ENCODE results near the gene PSMG2. TPM values are rescaled to one million over a fixed set of nuclear protein-coding genes. Genes with fewer than 3 reads are reported as not detected.
A peak's percentile ranks its signal among the peaks of the same experiment; 100 is the strongest.

Gene PSMG2
- total and polyA plus RNA-seq, 4 experiments from 2014 or later, result 59.7 to 139 (median 90.6) TPM

GRCh38 chr18:12721495-12722275, 18.8 kb downstream of the PSMG2 start:
- no peaks in the 10 kb centered on the region for H3K9me3 Mint-ChIP-seq
- H3K9me3 ChIP-seq (ENCODE audit: control insufficient read depth in 1 of 2, low read length in 2 of 2), result no peaks in the 10 kb centered on the region
- H3K36me3 ChIP-seq (ENCODE audit: insufficient read depth, low read length), result peaks cover 28% of the 10 kb centered on the region
- intact Hi-C loops (cut with micrococcal nuclease), result no loop called here
- POLR2A ChIA-PET (ENCODE audit: partially characterized antibody), result no interaction called here
- H3K4me1 ChIP-seq (ENCODE audit: insufficient read depth, low read length), result no peaks in the 10 kb centered on the region
- no peaks in the 10 kb centered on the region for H3K27me3 ChIP-seq (ENCODE audit: insufficient read depth, low read length)
- CTCF ChIA-PET (ENCODE audit: partially characterized antibody), result interaction anchor here (0.6 to 15.4 kb wide), 5 partner anchors 8 to 327 kb away, joined by 3 to 221 read pairs (median 3); no protein-coding TSS in a partner anchor
- no peak overlapping the region for H3K27ac ChIP-seq (ENCODE audit: low read depth, low read length)
- H3K4me3 Mint-ChIP-seq, result no peak overlapping the region
- H3K27me3 Mint-ChIP-seq, result no peaks in the 10 kb centered on the region
- peaks cover 0 to 7% (median 5%) of the 10 kb centered on the region in 4 donors for H3K4me1 Mint-ChIP-seq
- peaks cover 35 to 62% of the 10 kb centered on the region in 2 donors for H3K36me3 Mint-ChIP-seq
- no peak overlapping the region for H3K4me3 ChIP-seq (ENCODE audit: low read length in 2 of 2)
- peak overlapping the region; percentile 8 to 86 (median 63) for H3K27ac Mint-ChIP-seq
- no peak for DNase-seq

DNA sequence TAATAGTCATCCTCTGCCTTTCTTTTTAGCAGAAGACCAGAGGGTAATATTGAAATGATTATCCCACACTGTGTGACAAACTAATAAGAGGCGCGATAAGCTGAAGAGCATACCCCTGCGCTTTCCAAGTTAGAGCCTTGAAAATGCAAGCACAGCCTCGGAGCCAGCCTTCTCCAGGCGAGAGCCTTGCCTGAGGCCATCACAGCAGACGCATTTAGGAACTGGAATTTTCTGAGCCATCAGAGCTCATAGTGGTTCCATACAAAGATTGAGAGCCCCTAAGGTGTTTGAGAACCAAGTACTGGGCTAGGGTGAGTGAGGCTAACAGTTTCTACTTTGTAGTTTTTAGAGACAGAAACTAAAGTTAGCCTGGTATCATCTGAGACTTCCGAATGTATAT, 19.9 kb downstream of the PSMG2 start:
- Histone ChIP-seq H3K9me3 (ENCODE audit: control insufficient read depth in 1 of 2, low read length in 2 of 2) (no peaks in the 10 kb centered on the region), H3K27me3 (ENCODE audit: insufficient read depth, low read length) (no peaks in the 10 kb centered on the region), H3K27ac (ENCODE audit: low read depth, low read length) (no peak overlapping the region), H3K4me1 (ENCODE audit: insufficient read depth, low read length) (no peaks in the 10 kb centered on the region), H3K4me3 (ENCODE audit: low read length in 2 of 2) (no peak overlapping the region), H3K36me3 (ENCODE audit: insufficient read depth, low read length) (peaks cover 31% of the 10 kb centered on the region)
- Mint-ChIP-seq H3K27me3 (no peaks in the 10 kb centered on the region), H3K36me3 (peaks cover 34 to 61% of the 10 kb centered on the region in 2 donors), H3K9me3 (no peaks in the 10 kb centered on the region), H3K27ac (peak overlapping the region in 3 of 7 donors; percentile 2 to 78 (median 61)), H3K4me3 (no peak overlapping the region), H3K4me1 (peaks cover 0 to 9% (median 4%) of the 10 kb centered on the region in 4 donors)
- ChIA-PET POLR2A (ENCODE audit: partially characterized antibody) (interaction anchor here (0.5 to 1.4 kb wide), 2 partner anchors 8 to 340 kb away, joined by 3 to 4 read pairs; no protein-coding TSS in a partner anchor), CTCF (ENCODE audit: partially characterized antibody) (interaction anchor here (0.9 to 15.4 kb wide), 6 partner anchors 8 to 221 kb away, joined by 3 to 221 read pairs (median 6); no protein-coding TSS in a partner anchor)
- intact Hi-C loops (cut with micrococcal nuclease), result no loop called here
- DNase-seq, result no peak

GRCh38 chr18:12726331-12726730, 23.5 kb downstream of the PSMG2 start:
- H3K4me1 Mint-ChIP-seq, result peaks cover 0 to 9% (median 3%) of the 10 kb centered on the region in 4 donors
- Histone ChIP-seq H3K27ac (ENCODE audit: low read depth, low read length) (no peak overlapping the region), H3K27me3 (ENCODE audit: insufficient read depth, low read length) (no peaks in the 10 kb centered on the region), H3K9me3 (ENCODE audit: control insufficient read depth in 1 of 2, low read length in 2 of 2) (no peaks in the 10 kb centered on the region), H3K4me3 (ENCODE audit: low read length in 2 of 2) (no peak overlapping the region), H3K4me1 (ENCODE audit: insufficient read depth, low read length) (no peaks in the 10 kb centered on the region), H3K36me3 (ENCODE audit: insufficient read depth, low read length) (peaks cover 31% of the 10 kb centered on the region)
- ChIA-PET POLR2A (ENCODE audit: partially characterized antibody) (interaction anchor here (0.9 kb wide), 1 partner anchor 189 kb away, joined by 3 read pairs; no protein-coding TSS in a partner anchor), CTCF (ENCODE audit: partially characterized antibody) (interaction anchor here (0.6 to 15.4 kb wide), 24 partner anchors 7 to 433 kb away, joined by 3 to 221 read pairs (median 6); no protein-coding TSS in a partner anchor)
- H3K4me3 Mint-ChIP-seq, result no peak overlapping the region
- peaks cover 25 to 43% of the 10 kb centered on the region in 2 donors for H3K36me3 Mint-ChIP-seq
- intact Hi-C loops (cut with micrococcal nuclease), result loop anchor here (5.0 kb wide), 1 partner anchor 334 kb away; no protein-coding TSS in a partner anchor
- H3K27ac Mint-ChIP-seq, result no peak overlapping the region
- no peaks in the 10 kb centered on the region for H3K9me3 Mint-ChIP-seq
- no peak for DNase-seq
- H3K27me3 Mint-ChIP-seq, result no peaks in the 10 kb centered on the region

DNA sequence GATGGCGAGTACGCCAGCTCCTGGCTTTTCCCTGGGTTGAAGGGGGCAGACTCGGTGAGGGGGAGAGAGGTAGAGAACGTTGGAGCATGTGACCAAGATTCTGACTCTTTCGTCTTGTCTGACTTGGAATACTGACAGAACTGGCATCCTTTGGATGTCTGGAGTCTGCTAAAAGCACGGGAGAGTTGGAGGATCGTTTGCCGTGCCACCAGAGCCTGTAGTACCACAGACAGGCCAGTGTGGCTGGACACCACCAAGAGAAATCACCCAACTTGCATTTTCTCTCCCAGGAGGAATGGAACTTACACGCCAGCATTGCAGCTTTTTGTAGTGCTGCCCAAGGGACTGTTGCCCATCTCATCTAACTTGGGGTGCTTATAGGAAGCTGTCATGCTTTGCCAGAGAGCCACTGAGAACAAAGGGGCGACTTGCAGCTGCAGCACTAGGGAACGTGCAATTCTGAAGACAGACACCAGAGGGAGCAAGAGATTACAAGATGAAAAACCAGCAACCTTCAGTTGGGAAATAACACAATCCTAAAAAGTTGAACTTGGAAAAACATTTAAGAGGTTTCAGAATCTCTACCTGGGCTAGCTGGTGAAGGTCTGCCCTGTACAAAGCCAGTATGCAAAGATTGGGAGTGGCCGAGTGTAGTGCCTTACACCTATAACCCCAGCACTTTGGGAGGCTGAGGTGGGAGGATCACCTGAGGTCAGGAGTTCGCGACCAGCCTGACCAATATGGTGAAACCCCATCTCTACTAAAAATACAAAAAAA, 24.1 kb downstream of the PSMG2 start:
- DNase-seq, result peak; percentile 55 to 68 (median 62)
- ChIA-PET POLR2A (ENCODE audit: partially characterized antibody) (interaction anchor here (0.9 to 1.2 kb wide), 3 partner anchors 188 to 221 kb away, joined by 3 to 5 read pairs (median 3); partner anchors contain the start of gene SEH1L), CTCF (ENCODE audit: partially characterized antibody) (interaction anchor here (0.6 to 15.4 kb wide), 26 partner anchors 8 to 433 kb away, joined by 3 to 221 read pairs (median 4); no protein-coding TSS in a partner anchor)
- H3K27me3 Mint-ChIP-seq, result no peaks in the 10 kb centered on the region
- H3K4me1 Mint-ChIP-seq, result peaks cover 0 to 5% (median 1%) of the 10 kb centered on the region in 4 donors
- no peaks in the 10 kb centered on the region for H3K9me3 Mint-ChIP-seq
- Histone ChIP-seq H3K36me3 (ENCODE audit: insufficient read depth, low read length) (peaks cover 29% of the 10 kb centered on the region), H3K9me3 (ENCODE audit: control insufficient read depth in 1 of 2, low read length in 2 of 2) (no peaks in the 10 kb centered on the region), H3K4me1 (ENCODE audit: insufficient read depth, low read length) (no peaks in the 10 kb centered on the region), H3K4me3 (ENCODE audit: low read length in 2 of 2) (no peak overlapping the region), H3K27ac (ENCODE audit: low read depth, low read length) (no peak overlapping the region), H3K27me3 (ENCODE audit: insufficient read depth, low read length) (no peaks in the 10 kb centered on the region)
- intact Hi-C loops (cut with micrococcal nuclease), result loop anchor here (1.0 to 5.0 kb wide), 3 partner anchors 166 to 335 kb away; no protein-coding TSS in a partner anchor
- H3K4me3 Mint-ChIP-seq, result no peak overlapping the region
- H3K27ac Mint-ChIP-seq, result peak overlapping the region in 2 of 7 donors; percentile 9 to 82
- peaks cover 21 to 38% of the 10 kb centered on the region in 2 donors for H3K36me3 Mint-ChIP-seq

DNA sequence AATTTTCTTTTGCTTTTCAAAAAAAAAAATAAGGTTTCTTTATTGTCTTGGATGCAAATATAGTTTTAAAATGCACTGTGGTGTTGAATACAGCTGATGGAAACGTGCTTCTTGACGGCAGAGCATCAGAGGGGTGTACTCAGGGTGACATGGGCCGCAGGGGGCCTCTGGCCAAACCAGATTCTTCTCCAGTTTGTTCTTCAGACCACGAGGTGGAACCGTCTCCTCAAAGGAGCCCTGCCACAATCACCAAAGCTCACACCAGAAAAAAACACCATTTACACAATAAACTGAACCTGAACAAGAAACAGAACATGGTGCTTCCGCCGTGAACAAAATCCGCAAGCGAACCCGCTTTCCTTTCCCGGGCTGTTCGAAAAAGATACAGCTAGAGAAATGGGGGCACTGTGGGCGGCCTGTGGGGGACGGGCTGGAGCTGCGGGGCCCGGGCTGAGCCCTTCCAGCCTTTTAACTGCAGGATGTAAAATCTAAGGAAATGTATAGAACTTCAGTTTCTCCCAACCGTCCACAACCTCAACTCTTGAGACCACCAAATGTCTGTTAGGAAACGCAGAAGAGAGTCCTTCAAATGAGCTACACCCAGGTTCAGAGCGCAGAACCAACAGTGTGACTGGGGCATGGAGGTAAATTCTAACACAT, 34.5 kb downstream of the PSMG2 start:
- no peak for DNase-seq
- H3K36me3 Mint-ChIP-seq, result no peaks in the 10 kb centered on the region
- no peak overlapping the region for H3K4me3 Mint-ChIP-seq
- H3K4me1 ChIP-seq (ENCODE audit: insufficient read depth, low read length), result no peaks in the 10 kb centered on the region
- H3K27ac Mint-ChIP-seq, result no peak overlapping the region
- H3K9me3 Mint-ChIP-seq, result no peaks in the 10 kb centered on the region
- no peaks in the 10 kb centered on the region for H3K36me3 ChIP-seq (ENCODE audit: insufficient read depth, low read length)
- H3K9me3 ChIP-seq (ENCODE audit: control insufficient read depth in 1 of 2, low read length in 2 of 2), result no peaks in the 10 kb centered on the region
- no peaks in the 10 kb centered on the region for H3K27me3 Mint-ChIP-seq
- no peaks in the 10 kb centered on the region for H3K4me1 Mint-ChIP-seq
- no peaks in the 10 kb centered on the region for H3K27me3 ChIP-seq (ENCODE audit: insufficient read depth, low read length)
- CTCF ChIA-PET (ENCODE audit: partially characterized antibody), result interaction anchor here (1.0 to 1.6 kb wide), 3 partner anchors 11 to 197 kb away, joined by 3 to 5 read pairs (median 4); no protein-coding TSS in a partner anchor
- intact Hi-C loops (cut with micrococcal nuclease), result no loop called here
- H3K27ac ChIP-seq (ENCODE audit: low read depth, low read length), result no peak overlapping the region
- POLR2A ChIA-PET (ENCODE audit: partially characterized antibody), result no interaction called here
- no peak overlapping the region for H3K4me3 ChIP-seq (ENCODE audit: low read length in 2 of 2)

- H3K4me1 ChIP-seq (ENCODE audit: insufficient read depth, low read length), result no peaks in the 10 kb centered on the region
- Mint-ChIP-seq H3K9me3 (no peaks in the 10 kb centered on the region), H3K36me3 (no peaks in the 10 kb centered on the region), H3K27me3 (no peaks in the 10 kb centered on the region), H3K27ac (no peak overlapping the region), H3K4me1 (peaks cover 0 to 2% (median 0%) of the 10 kb centered on the region in 4 donors), H3K4me3 (no peak overlapping the region)
- H3K9me3 ChIP-seq (ENCODE audit: control insufficient read depth in 1 of 2, low read length in 2 of 2), result no peaks in the 10 kb centered on the region
- no peak overlapping the region for H3K4me3 ChIP-seq (ENCODE audit: low read length in 2 of 2)
- DNase-seq, result no peak
- CTCF ChIA-PET (ENCODE audit: partially characterized antibody), result interaction anchor here (7.0 to 10.5 kb wide), 2 partner anchors 150 to 194 kb away, joined by 75 to 115 read pairs; no protein-coding TSS in a partner anchor
- H3K27me3 ChIP-seq (ENCODE audit: insufficient read depth, low read length), result no peaks in the 10 kb centered on the region
- no peak overlapping the region for H3K27ac ChIP-seq (ENCODE audit: low read depth, low read length)
- H3K36me3 ChIP-seq (ENCODE audit: insufficient read depth, low read length), result no peaks in the 10 kb centered on the region
- intact Hi-C loops (cut with micrococcal nuclease), result no loop called here
- POLR2A ChIA-PET (ENCODE audit: partially characterized antibody), result no interaction called here
Observed at GRCh38 chr18:12741351-12741750, 38.5 kb downstream of the PSMG2 start.
